ENCODE measurements around the gene SWAP70.
"Not testable (repeated sequence)": the region's sequence is repeated elsewhere in the genome, so short reads cannot be mapped to it uniquely, and the experiment has no call there.

Gene SWAP70

GRCh38 chr11:9619971-9620370 is 43.9 kb upstream of the SWAP70 start:
- no peak for DNase-seq (ENCODE audit: low read depth)
- no peak overlapping the region for H3K4me3 ChIP-seq (ENCODE audit: low read depth, low read length)
- no peak for TF ChIP-seq CTCF (IDR thresholded peaks at IDR 0.05; ENCODE audit: low read depth, low read length, missing control alignments)
- in situ Hi-C loops (cut with HindIII; ENCODE audit: low sequenced_read_pairs) = loop anchor here (5.0 kb wide), 2 partner anchors 132 to 682 kb away; no protein-coding TSS in a partner anchor

DNA sequence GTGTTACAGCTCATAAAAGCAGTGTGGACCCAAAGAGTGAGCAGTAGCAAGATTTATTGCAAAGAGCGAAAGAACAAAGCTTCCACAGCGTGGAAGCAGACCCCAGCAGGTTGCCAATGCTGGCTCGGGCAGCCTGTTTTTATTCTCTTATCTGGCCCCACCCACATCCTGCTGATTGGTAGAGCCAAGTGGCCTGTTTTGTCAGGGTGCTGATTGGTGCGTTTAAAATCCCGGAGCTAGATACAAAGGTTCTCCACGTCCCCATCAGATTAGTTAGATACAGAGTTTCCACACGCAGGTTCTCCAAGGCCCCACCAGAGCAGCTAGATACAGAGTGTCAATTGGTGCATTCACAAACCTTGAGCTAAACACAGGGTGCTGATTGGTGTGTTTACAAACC is 41.5 kb upstream of the SWAP70 start:
- in situ Hi-C loops (cut with HindIII; ENCODE audit: low sequenced_read_pairs); H3K4me3 ChIP-seq (ENCODE audit: low read depth, low read length); DNase-seq (ENCODE audit: low read depth): not testable (repeated sequence)

- in situ Hi-C loops (cut with HindIII; ENCODE audit: low sequenced_read_pairs); DNase-seq (ENCODE audit: low read depth); H3K4me3 ChIP-seq (ENCODE audit: low read depth, low read length): not testable (repeated sequence)
Observed at GRCh38 chr11:9623053-9623452, 40.8 kb upstream of the SWAP70 start.

DNA sequence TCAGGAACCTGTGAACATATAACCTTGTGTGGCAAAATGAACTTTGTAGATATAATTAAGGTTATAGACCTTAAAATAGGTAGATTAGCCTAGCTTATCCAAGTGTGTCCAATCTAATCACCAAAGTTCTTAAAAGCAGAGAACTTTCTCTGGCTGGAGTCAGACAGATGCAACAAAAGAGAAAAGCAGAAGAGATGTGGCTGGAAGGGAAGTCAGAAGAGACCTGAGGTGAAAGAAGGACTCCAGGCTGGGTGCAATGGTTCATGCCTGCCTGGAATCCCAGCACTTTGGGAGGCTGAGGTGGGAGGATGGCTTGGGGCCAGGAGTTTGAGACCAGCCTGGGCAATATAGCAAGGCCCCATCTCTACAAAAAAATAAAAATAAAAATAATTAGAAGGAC is 39.4 kb upstream of the SWAP70 start:
- no peak overlapping the region for H3K4me3 ChIP-seq (ENCODE audit: low read depth, low read length)
- in situ Hi-C loops (cut with HindIII; ENCODE audit: low sequenced_read_pairs) = no loop called here
- no peak for DNase-seq (ENCODE audit: low read depth)
- TF ChIP-seq CTCF (IDR thresholded peaks at IDR 0.05; ENCODE audit: low read depth, low read length, missing control alignments) = no peak

DNA sequence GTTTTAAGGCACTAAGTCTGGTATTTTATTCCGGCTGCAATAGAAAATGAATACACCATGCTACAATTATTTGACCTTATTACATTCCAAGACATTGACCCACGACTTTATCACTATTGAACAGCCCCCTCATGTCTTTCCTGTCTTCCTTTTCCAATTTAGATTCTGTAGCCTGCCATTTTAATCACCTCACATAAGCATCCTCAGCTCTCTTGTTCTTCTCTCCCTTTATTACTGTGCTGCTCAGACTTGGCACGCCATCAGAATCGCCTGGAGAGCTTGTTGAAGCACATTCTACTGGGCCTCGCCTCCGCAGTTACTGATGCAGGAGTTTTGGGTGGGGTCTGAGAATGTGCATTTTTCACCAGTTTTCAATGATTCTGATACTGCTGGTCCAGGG is 38.7 kb upstream of the SWAP70 start:
- in situ Hi-C loops (cut with HindIII; ENCODE audit: low sequenced_read_pairs) = no loop called here
- no peak for DNase-seq (ENCODE audit: low read depth)
- TF ChIP-seq CTCF (IDR thresholded peaks at IDR 0.05; ENCODE audit: low read depth, low read length, missing control alignments) = no peak
- H3K4me3 ChIP-seq (ENCODE audit: low read depth, low read length) = no peak overlapping the region

DNA sequence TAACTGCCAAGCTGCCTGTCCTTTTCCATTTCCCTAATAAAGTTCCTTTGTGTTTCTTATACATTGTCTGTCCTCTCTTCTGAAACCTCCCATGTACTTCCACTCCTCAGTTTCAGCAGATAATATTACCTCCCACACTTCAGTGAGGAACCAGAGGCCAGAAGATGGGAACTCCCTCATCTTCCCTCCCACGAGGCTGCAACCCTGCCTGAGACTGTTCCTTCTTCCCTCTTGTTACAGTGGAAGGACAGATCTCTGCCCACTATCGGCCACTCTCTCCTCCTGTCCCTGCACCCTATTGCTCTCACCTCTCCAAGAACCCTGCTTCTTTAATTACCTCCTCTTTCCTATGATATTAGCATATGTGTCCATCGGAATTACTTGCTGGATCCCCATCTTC is 38.1 kb upstream of the SWAP70 start:
- TF ChIP-seq CTCF (IDR thresholded peaks at IDR 0.05; ENCODE audit: low read depth, low read length, missing control alignments) = no peak
- in situ Hi-C loops (cut with HindIII; ENCODE audit: low sequenced_read_pairs) = no loop called here
- H3K4me3 ChIP-seq (ENCODE audit: low read depth, low read length) = no peak overlapping the region
- no peak for DNase-seq (ENCODE audit: low read depth)

DNA sequence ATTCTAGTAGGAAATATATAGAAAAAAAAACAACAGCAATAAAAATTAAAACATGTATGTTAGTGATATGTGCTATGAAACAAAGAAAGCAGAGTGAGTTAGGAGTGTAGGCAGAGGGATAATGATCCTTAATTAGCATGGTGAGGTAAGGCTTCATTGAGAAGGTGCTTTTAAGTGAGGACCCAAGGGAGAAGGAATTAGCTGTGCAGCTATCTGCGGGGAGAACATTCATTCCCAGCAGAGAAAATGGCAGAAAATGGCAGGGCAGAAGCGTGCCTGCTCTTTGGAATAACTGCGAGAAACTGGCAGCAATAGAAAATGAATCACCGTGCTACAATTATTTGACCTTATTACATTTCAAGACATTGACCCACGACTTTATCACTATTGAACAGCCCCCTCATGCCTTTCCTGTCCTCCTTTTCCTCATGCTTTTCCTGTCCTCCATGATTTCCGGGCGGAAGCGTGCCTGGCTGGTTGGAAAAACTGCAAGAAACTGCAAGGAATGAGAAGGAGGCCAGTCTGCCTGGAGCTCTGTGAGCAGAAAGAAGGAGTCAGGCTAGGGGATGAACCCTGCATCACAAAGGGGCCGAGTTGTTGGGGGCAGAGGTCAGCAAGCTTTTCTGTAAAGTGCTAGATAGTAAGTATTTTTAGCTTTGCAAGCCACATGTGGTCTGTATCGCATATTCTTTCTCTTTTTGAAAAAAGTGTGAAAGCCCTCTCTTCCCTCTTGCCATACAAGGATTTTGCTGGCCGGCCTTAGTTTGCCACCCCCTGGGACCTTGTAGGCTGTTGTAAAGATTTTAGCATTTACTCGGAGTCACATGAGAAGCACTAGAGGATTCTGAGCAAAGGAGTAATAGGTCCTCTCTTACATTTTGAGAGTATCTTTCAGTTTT is 37.1 kb upstream of the SWAP70 start:
- DNase-seq (ENCODE audit: low read depth) = no peak
- in situ Hi-C loops (cut with HindIII; ENCODE audit: low sequenced_read_pairs) = no loop called here
- H3K4me3 ChIP-seq (ENCODE audit: low read depth, low read length) = no peak overlapping the region
- no peak for TF ChIP-seq CTCF (IDR thresholded peaks at IDR 0.05; ENCODE audit: low read depth, low read length, missing control alignments)
